HG03135 (cell line): ENCODE measurements around the gene CUTC.
"Not testable (repeated sequence)": the region's sequence is repeated elsewhere in the genome, so short reads cannot be mapped to it uniquely, and the experiment has no call there.

Source experiments
- ATAC-seq: cut with Tn5 transposase; IDR thresholded peaks from one replicate; pipeline ENCODE4 v1.9.1; 2021; ENCODE audit warnings: mild to moderate bottlenecking, moderate library complexity; ENCODE audit not compliant: unreplicated experiment

CUTC gene, protein sequence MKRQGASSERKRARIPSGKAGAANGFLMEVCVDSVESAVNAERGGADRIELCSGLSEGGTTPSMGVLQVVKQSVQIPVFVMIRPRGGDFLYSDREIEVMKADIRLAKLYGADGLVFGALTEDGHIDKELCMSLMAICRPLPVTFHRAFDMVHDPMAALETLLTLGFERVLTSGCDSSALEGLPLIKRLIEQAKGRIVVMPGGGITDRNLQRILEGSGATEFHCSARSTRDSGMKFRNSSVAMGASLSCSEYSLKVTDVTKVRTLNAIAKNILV

DNA sequence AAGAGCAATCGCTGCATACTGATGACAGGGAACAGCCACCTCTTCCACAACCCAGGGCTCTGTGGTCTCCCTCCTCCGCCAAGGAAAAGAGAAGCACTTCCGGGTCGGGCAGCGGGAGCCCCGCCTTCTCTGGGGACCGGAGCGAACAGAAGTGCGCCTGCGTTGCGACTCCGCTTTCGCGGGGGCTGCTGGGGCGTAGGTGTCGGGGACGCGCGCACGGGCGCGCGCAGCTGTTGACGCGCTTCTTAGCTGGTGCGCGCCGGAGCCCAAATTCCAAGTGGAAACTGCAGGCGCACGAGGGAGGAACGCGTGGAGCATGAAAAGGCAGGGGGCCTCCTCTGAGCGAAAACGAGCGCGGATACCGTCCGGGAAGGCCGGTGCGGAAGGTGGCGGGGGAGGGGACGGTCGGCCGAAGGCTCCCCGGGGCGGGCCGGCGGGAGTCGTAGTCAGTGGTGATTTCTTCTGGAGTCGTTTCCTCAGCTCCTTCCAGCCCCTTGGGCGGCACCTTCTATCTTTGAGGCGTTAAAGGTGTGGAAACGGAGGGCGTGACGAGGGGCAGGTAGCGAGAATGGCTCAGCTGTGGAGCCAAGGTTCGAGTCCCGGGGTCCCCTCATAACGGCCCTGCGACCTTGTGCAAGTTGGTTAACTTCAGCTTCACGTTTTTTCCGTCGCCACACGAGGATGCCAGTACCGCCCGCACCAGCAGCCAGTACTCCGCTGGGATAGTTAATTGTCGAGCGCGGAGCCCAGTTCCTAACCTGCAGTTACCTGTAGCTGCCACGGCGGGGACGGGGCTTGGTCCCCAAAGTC lies at the start of gene CUTC, which contains the start of gene COX15:
CUTC (plus strand) TSS at position 202 of the 810 bp plus-strand sequence; CDS start at position 317, 115 bp downstream.
COX15 (minus strand) TSS at position 95 of the 810 bp plus-strand sequence; CDS start at position 17, 78 bp downstream.
- peak; percentile 84 for ATAC-seq

DNA sequence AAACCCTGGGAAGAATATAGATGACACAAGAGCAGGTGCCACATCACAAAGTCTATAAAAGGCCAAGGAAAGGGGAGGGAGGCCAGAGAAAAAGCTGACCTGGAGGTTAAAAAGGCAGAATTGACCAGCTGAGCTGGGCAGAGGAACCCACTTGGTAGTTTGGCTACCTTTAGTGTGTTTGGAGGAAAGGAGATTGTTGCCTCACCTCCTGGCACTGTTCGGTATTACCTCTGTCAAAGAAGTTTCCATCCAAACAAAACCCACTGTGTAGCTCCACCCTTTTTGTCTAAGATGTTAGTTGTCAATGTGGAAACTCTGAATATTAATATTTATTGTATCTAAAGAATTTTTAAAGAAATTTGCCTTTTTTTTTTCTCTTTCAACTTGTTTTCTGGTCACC lies 49.3 kb upstream of the CUTC start:
- peak; percentile 51 for ATAC-seq

DNA sequence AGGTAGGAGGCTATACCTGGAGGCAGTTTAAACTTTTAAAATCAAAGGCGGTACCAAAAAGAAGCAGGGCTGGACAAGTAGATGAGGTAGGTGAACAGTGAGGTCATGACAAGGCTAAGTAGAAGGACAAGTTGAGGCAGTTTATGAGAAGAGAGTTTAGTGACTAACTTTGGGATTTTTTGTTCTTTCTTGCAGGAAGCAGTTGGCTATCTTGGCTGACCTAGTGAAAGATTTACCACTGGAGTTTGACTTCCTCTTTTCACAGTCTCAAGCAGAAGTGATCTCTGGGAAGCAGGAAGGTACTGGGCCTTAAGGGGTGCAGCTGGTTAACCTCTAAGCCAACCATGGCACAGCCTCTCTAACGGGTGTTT lies 46.5 kb upstream of the CUTC start:
- peak; percentile 79 for ATAC-seq

DNA sequence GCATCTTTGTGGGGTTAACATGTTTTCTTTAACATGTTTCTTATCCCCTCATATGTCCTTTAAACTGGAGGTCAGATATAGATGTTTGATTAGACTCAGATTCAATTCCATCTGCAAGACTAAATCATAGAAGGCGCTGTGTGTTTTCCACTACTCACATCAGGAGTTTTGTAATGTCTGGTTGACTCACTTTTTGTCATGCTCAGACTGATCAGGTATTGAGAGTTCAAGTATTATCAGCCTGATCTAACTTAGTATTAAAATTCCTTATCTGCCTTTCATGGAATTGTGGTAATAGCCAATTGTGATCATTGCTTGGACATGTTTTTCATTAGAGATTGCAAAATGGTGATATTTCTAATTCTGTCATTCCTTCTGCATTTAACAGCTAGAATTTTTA lies 42.6 kb upstream of the CUTC start:
- ATAC-seq: no peak

DNA sequence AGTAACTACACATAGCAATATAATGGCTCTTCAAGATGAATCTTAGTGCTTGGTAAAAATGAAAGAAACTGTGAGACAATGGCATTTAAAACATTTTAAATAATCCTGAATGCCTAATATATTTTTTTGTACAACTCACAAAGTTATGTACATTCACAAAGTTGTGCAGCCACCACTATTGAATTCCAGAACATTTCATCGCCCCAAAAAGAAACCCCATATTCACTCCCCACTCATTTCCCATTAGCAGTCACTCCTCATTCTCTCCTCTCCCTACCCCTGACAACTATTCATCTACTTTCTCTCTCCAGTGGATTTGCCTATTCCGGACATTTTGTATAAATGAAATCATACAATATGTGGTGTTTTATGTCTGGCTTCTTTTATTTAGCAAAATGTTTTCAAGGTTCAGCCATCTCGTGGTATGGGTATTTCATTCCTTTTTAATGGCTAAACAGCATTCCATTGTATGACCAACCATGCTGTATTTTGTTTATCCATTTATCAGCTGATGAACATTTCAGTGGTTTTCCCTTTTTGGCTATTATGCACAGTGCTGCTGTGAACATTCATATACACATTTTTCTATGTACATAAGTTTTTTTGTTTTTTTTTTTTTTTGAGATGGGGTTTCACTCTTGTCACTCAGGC lies 38.0 kb upstream of the CUTC start:
- ATAC-seq: no peak

DNA sequence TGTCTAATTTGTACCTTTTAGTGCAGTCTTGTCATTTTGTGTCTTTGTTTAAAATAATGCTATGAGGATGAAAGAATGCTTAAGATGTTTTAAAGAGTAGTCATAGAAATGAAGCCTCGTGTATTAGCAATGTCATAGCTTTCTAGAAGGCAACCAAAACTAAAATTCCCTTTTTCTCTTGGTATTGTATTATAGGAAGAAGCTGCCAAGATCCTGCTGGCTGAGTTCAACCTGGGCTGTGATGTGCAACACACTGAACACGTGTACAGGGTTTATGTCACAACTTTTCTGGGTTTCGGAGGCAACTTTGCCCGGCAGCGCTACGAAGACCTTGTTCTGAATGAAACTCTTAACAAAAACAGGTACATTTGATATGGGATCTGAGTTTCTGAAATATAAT lies 36.3 kb upstream of the CUTC start:
- no peak for ATAC-seq

DNA sequence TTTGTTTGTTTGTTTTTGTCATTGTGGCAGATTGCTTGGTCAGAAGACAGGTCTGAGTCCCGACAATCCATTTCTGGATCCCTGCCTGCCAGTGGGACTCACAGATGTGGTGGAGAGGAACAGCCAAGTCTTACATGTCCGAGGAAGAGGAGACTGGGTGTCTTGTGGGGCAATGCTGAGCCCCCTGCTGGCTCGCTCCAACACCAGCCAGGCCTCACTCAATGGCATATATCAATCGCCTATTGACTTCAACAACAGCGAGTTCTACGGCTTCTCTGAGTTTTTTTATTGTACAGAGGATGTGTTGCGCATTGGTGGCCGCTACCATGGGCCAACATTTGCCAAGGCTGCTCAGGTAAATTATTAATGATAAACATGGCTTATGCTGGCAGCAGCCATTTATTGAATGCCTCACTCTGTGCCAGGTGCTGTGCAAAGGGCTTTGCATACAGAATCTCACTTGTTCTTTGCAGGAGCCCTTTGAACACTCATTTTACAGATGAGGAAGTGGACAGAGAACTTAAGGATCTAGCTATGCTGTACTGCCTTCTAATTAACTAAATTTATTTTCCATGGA lies 33.4 kb upstream of the CUTC start:
- ATAC-seq: no peak

DNA sequence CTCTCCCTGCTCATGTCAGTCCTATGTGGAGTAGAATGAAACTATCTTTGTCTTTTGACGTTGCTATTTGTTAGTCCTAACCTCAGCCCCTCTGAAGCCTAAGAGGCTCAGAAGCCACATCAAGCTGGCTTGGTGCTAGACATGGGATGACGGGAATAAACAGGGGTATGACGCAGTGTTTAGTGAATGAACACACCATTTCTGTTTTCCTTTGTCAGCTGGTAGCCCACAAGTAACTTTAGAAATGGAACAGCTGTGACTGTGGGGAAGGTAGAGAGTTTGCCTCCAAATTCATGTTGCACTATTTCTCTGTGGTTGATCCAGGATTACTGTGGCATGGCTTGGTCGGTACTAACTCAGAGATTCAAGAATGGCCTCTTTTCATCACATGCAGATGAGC lies 31.4 kb upstream of the CUTC start:
- no peak for ATAC-seq

DNA sequence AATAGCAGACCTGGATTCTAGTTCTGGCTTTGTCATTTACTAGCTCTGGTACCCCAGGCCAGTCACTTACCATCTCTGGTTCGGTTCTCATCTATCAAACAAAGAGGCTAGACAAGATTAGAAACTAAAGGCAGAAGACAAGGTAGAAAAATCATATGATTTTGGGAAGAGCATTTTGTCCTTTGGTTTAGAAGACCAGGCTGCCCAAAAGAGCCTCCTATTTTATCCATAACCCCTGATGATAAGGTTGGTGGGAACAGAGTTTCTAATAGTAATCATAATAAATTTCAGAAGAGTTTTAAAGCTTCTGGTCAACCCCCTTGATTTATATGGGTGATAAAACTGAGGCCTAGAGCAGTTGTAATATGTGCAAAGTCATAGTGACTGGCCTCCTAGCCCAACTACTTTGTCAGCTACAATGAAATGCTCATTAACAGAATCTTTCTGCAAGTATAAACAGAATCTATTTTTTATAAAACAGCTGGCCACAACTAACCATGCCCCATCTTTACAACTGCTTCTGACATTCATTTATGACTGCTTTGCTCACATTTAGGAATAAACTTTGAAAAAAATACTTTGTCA lies 23.5 kb upstream of the CUTC start:
- ATAC-seq: no peak

DNA sequence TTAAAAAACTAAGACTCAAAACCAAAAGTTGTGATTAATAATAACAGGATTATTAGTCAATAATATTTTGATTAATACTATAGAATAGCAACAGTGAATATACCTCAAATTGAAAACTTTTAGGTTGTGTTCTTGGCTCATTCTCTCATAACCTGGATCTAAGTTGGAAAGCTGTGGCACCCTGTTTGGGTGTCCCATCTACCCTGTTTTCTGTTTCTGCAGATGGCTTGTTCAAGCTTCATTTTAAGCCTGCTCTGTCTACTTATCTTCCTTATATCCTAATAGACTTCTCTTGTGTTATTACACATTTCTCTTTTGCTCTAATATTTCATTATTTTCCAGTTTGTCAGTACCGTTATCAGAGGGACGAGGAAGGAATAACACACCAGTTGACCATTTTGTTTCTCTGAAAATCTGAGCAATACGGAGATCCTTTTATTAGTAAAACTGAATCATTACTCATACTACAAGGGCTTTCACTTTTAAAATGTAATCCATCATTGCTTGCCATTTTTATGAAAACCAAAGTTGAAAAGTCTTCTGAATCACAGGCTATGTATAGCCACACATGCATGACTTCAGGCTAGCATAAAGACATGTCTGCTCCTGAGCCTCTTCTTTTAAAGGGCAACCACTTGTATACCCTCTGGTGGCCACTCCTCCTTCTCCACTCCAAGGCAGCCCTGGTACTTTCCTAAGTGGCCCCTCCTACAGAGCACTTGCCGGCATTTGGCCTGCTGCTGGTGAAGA lies 22.4 kb upstream of the CUTC start:
- ATAC-seq: no peak

DNA sequence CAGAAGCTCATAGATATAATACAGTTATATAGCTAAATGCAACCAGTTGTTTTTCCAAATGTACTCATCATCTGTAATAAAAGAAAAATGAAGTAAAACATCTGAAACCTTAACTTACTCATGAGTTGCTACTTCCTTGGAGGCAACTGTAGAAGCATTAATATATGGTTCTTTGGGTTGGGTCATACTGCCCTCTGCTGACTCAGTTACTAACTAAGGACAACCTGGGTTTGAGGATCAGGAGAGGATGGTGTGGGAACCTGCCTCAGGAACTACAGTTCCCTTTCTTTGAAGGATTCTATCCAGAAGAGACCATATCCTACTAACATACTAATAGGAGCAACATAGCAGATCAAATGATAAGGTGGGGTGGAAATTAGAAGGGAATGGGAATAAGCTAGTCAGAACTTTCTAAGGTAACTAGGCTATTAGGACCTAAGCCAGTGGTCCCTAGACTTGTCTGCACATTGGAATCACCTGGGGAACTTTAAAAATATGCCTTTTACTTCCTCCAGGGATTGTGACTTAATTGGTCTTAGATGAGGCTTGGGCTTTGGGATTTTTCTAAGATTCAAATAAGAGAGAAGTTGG lies 20.8 kb upstream of the CUTC start:
- peak; percentile 50 for ATAC-seq

DNA sequence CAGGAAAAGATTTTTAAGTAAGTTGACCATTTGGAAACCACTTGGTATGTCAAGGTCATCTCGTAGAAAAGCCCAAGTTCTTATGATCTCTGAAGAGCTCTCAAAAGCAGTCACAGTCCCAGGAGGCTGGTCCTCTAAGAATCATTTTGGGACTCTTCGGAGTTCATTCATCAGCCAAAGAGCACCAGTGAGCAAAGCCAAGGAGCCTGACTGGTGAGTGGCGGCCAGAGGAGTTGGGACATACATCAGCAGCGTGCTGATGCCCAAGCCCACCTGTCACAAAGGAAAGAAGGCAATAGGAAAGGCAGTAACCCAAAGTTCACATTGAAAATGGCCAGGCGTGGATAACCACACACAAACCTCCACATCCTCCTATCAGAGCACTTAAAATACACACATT lies 17.6 kb upstream of the CUTC start:
- no peak for ATAC-seq

DNA sequence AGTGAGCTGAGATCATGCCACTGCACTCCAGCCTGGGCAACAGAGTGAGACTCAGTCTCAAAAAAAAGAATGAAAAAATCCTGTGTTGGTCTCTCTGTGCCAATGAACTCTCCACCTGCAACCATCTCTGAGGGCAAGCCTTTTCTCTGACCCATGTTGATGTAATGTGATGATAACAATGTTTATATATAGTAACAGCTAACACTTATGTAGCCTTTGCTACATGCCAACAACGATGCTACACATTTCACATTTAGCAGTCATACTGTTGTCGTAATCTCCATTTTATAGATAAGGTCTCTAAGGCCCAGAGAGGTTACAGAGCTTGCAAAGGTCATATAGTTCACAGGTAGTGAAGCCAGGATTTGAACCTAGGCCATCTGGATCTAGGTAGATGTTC lies 11.6 kb upstream of the CUTC start:
- no peak for ATAC-seq

DNA sequence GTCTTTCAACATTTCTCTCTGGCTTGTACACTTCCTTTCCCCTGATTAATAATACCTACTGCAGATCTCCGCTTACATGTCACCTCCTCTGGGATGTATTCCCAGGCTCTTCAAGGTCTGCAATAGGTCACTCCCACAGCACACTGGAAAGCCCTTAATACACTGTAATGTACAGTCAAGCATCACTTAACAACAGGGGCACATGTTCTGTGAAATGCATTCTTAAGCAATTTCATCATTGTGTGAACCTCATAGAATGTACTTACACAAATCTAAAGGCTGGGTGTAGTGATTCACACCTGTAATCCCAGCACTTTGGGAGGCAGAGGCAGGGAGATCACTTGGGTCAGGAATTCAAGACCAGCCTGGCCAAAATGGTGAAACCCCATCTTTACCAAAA lies 2.0 kb upstream of the CUTC start:
- no peak for ATAC-seq

DNA sequence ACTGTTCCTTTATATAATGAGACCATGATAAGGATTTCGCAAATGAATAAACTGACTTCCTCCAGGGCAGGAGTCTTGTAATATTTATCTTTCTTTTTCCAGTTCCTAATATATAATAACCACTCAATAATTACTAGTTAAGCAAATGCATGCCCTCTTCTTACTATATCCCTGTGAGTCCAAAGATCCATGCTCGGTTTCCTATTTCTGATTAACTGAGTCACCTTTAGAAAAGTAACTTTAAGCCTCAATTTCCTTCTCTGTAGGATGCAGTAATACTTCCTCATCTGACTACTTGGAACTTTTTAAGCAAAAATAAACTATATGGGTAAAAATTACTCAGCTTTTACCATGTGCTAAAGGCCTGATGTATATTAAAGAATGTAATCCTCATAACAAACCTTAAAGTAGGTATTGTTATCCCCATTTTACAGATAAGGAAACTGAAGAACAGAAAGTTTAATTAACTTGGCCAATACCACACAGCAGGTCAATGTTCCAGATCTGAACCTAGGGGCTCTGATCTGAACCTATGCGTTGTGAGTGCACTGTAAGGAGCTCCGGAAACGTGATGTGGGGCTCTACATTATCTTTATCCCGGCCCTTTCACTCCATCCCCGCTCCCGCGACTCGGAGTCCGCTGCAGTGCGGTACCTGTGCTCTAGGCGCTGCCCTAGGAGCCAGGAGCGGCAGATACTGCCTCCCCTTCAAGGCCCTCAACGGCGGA lies 565 bp upstream of the CUTC start:
- no peak for ATAC-seq

DNA sequence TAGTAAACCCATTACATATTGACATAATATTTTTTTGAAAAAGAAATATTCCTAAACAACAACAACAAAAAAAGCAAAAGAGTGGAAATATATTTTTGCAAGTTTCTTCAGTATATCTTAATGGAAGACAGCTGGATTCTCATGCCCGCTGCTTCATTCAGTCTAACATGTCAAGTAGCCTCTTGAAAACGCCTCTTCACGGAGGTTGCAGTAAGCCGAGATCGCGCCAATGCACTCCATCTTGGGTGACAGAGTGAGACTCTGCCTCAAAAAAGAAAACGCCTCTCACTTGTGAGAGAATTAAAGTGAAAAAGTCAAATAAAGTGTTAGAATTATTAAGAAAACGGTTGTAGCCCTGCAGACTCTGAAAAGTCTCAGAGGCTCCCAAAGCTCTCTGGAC lies 1.3 kb downstream of the CUTC start:
- ATAC-seq: no peak

DNA sequence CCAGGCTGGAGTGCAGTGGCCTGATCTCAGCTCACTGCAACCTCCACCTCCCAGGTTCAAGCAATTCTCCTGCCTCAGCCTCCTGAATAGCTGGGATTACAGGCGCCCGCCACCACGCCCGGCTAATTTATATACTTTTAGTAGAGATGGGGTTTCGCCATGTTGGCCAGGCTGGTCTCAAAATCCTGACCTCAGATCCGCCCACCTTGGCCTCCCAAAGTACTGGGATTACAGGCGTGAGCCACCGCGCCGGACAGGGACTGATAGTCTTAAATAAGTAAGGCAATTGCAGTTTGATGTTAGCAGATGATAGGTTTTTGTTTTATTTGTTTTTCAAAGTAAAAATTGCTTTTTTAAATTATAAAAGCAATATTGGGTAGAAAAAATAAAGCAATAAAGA lies 2.1 kb downstream of the CUTC start:
- ATAC-seq: not testable (repeated sequence)

DNA sequence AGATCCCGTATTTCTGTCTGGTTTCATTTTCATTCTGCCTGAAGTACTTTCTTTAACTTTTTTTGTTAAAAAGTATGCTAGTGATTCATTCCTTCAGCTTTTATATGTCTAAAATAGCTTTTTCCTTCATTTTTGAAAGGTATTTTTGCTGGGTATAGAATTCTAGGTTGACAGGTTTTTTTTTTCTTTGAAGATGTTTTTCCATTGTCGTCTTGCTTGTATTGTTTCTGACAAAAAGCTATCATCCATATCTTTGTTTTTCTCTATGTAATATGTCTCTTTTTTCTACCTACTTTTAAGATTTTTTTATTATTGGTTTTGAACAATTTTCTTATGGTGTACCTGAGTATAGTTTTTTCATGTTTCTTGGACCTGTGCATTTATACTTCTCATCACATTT lies 8.2 kb downstream of the CUTC start:
- ATAC-seq: no peak

DNA sequence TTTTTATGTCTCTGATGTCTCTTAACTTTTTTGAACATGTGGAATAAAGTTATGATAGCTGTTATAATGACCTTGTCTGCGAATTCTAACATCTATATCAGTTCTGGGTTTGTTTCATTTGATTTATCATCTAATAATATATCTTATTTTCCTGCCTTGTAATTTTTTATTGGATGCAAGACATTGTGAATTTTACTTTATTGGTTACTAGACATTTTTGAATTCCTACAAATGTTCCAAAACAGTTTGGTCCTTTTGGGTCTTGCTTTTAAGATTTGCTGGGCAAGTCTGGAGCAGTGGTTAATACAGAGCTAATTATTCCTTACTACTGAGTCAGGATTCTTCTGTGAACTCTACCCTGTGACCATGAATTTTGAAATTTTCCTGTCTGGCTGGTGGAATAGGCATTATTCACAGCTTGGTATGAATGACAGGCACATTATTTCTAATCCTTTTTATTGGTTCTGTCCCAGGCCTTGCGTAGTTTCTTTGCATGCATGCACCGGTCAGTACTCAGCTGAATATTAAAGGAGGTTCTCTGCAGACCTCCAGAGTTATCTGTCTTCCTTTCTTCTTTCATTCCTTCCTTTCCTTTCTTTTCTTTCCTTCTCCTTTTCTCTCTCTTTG lies 9.0 kb downstream of the CUTC start:
- no peak for ATAC-seq
